Activated T-helper 2 cell treated with anti-CD3 and anti-CD28 coated beads, Interferon-gamma antibody, Interleukin-2, Interleukin-4, amounts not matched to agents 10 μg/mL and 5 μg/mL and 100 μg/mL, durations not matched to agents 14 hours and 24 hours and 36 hours (primary cell): ENCODE measurements around the gene ACOXL. TPM values are rescaled to one million over a fixed set of nuclear protein-coding genes. Genes with fewer than 3 reads are reported as not detected.

ENCODE experiments used
- DNase-seq: peaks from one replicate; pipeline ENCODE4 v3.0.0; 2021; ENCODE audit warnings: low spot score
- H3K27ac Mint-ChIP-seq: one replicate; pipeline ENCODE4 v1.8.0; 2021; ENCODE audit warnings: mixed read lengths
- H3K27me3 Mint-ChIP-seq: one replicate; pipeline ENCODE4 v1.8.0; 2021; ENCODE audit warnings: low read depth, mixed read lengths
- H3K36me3 Mint-ChIP-seq: one replicate; pipeline ENCODE4 v1.8.0; 2021; ENCODE audit warnings: low read depth, mixed read lengths
- H3K4me1 Mint-ChIP-seq: one replicate; pipeline ENCODE4 v1.8.0; 2021; ENCODE audit warnings: low read depth, mixed read lengths
- H3K4me3 Mint-ChIP-seq: one replicate; pipeline ENCODE4 v1.8.0; 2021; ENCODE audit warnings: low read depth, mild to moderate bottlenecking, moderate library complexity, mixed read lengths
- H3K9me3 Mint-ChIP-seq: one replicate; pipeline ENCODE4 v1.8.0; 2021; ENCODE audit warnings: mixed read lengths
- intact Hi-C: fragments of 100-400 bp; cut with micrococcal nuclease; formaldehyde crosslinking; loops from one replicate; pipeline ENCODE4 v1.15.1; 2023
- total RNA-seq: library from RNA; stranded (reverse); gene quantifications from 2 replicates; pipeline ENCODE4 v1.2.3, GENCODE V29; 2022

Gene ACOXL
- total RNA-seq, 1 donor from 2014 or later = 1.6 TPM

DNA sequence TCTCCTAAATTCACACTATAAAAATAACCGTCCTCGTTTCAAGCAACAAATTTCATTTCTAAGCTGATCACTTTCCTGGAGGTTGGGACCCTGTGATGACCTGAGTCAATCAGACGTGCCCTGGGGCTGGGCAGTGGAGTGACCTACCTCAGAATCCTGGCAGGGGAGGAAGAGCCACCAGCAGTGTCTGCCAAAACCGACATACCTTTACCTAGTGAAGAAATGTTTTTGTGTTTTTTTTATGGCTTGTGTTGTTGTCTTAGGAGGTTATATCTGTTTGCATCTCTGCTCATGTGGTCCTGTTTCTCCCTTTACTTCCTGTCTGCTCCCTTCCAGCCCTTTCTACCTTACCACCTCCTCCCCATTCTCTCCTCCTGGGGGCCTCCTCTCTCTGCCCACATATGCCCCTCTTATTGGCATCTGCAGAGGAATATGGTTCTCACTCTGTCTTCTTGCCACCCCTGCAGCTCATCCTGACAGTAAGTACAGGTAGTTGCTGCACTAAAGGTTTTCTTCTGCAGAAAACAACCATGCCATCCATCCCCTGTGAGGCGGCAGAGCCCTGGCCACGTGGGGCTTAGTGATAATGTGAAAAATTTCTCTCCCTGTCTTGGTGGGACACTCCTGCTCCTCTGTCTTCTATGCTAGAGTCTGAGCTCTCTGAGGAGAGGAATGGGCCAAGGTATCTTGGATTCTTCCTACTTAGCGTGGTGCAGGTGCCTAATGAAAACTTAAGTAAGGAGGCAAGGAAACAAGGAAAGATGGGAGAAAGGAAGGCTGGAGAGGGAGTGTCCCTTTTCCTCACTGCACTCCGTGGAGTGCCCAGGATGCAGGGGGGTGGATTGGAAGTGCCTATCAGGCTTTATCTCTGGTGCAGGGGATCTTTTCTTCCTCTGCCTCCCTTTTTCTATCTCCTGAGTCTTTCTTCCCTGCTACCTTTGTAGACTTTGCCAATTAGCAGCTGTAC, 15.4 kb downstream of the ACOXL start:
- peaks cover 58% of the 10 kb centered on the region for H3K4me1 Mint-ChIP-seq
- H3K4me3 Mint-ChIP-seq = peak overlapping the region; percentile 67
- H3K9me3 Mint-ChIP-seq = no peaks in the 10 kb centered on the region
- peak overlapping the region; percentile 52 for H3K27ac Mint-ChIP-seq
- DNase-seq = no peak
- peaks cover 14% of the 10 kb centered on the region for H3K27me3 Mint-ChIP-seq
- no peaks in the 10 kb centered on the region for H3K36me3 Mint-ChIP-seq
- intact Hi-C loops = loop anchor here (1.0 to 5.0 kb wide), 4 partner anchors 70 to 598 kb away; partner anchors contain the start of gene BUB1

- H3K4me1 Mint-ChIP-seq = peaks cover 55% of the 10 kb centered on the region
- peak; percentile 81 for DNase-seq
These were observed 16.1 kb downstream of the ACOXL start for GRCh38 chr2:110748489-110748867.

GRCh38 chr2:110751642-110752041, 19.3 kb downstream of the ACOXL start:
- H3K27me3 Mint-ChIP-seq = peaks cover 15% of the 10 kb centered on the region
- H3K9me3 Mint-ChIP-seq = no peaks in the 10 kb centered on the region
- H3K4me3 Mint-ChIP-seq = no peak overlapping the region
- H3K4me1 Mint-ChIP-seq = peaks cover 37% of the 10 kb centered on the region
- intact Hi-C loops = no loop called here
- no peak overlapping the region for H3K27ac Mint-ChIP-seq
- DNase-seq = no peak
- no peaks in the 10 kb centered on the region for H3K36me3 Mint-ChIP-seq

More at GRCh38 chr2:110748489-110748867, 16.1 kb downstream of the ACOXL start:
- Mint-ChIP-seq H3K36me3 (no peaks in the 10 kb centered on the region), H3K4me3 (peak overlapping the region; percentile 67), H3K27me3 (peaks cover 15% of the 10 kb centered on the region), H3K27ac (peak overlapping the region; percentile 52), H3K9me3 (no peaks in the 10 kb centered on the region)
- intact Hi-C loops = loop anchor here (1.0 to 5.0 kb wide), 4 partner anchors 70 to 598 kb away; partner anchors contain the start of gene BUB1

- peaks cover 27% of the 10 kb centered on the region for H3K27me3 Mint-ChIP-seq
- H3K4me1 Mint-ChIP-seq = peaks cover 26% of the 10 kb centered on the region
- no peak overlapping the region for H3K4me3 Mint-ChIP-seq
- H3K9me3 Mint-ChIP-seq = no peaks in the 10 kb centered on the region
- no peak for DNase-seq
- H3K36me3 Mint-ChIP-seq = no peaks in the 10 kb centered on the region
- no peak overlapping the region for H3K27ac Mint-ChIP-seq
- intact Hi-C loops = no loop called here
These were observed 20.5 kb downstream of the ACOXL start for GRCh38 chr2:110752871-110753270.

DNA sequence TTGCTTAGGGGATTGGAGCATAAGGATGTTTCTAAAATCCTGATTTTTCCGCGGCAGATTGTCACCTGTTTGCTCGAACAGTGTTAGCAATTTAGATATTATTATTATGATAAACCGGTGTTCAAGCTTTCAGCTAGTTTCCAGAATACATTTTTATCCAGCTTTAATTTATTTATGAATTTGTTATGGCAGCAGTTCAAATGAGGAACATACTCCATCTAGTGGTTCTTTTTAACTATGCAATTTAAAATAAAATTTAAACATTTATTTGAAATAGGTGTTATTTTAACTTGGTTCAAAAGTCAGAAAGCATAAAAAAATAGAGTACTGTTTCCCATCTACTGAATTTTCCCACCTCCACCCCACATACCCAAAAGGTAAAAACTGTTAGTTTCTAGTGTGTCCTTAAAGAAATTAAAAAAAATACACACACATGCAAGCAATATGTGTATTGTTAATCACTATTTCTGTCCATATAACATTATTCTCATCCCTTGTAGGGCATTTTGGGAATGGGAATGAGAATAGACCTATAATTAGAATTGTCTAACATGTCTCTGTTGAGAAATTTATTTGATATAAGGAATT, 23.2 kb downstream of the ACOXL start:
- Mint-ChIP-seq H3K27me3 (peaks cover 39% of the 10 kb centered on the region), H3K27ac (no peak overlapping the region), H3K4me1 (peaks cover 8% of the 10 kb centered on the region), H3K9me3 (peaks cover 14% of the 10 kb centered on the region), H3K4me3 (no peak overlapping the region), H3K36me3 (no peaks in the 10 kb centered on the region)
- DNase-seq = no peak
- intact Hi-C loops = no loop called here

GRCh38 chr2:110759411-110759810, 27.0 kb downstream of the ACOXL start:
- intact Hi-C loops = no loop called here
- no peaks in the 10 kb centered on the region for H3K36me3 Mint-ChIP-seq
- no peak overlapping the region for H3K4me3 Mint-ChIP-seq
- peaks cover 52% of the 10 kb centered on the region for H3K27me3 Mint-ChIP-seq
- peaks cover 5% of the 10 kb centered on the region for H3K4me1 Mint-ChIP-seq
- no peak overlapping the region for H3K27ac Mint-ChIP-seq
- peaks cover 14% of the 10 kb centered on the region for H3K9me3 Mint-ChIP-seq
- DNase-seq = no peak

DNA sequence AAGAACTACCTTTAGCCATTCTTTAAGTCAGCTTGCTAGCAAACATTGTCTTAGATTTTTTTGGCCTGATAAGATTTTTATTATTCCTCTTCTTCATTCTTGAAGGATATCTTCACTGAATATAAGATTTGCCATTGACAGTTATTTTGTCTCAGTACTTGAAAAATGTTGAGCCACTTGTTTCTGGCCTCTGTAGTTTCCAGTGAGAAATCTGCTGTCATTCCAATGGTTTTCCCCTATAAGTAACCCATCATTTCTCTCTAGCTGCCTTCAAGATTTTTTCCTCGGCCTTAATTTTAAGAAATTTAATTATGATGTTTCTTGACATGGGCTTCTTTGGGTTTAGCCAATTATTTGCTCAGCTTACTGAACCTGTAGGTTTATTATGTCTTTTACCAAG, 32.6 kb downstream of the ACOXL start:
- intact Hi-C loops = no loop called here

GRCh38 chr2:110766291-110766690, 33.9 kb downstream of the ACOXL start:
- no peak overlapping the region for H3K4me3 Mint-ChIP-seq
- no peaks in the 10 kb centered on the region for H3K9me3 Mint-ChIP-seq
- no peak for DNase-seq
- H3K4me1 Mint-ChIP-seq = no peaks in the 10 kb centered on the region
- H3K27me3 Mint-ChIP-seq = peaks cover 33% of the 10 kb centered on the region
- H3K27ac Mint-ChIP-seq = no peak overlapping the region
- no peaks in the 10 kb centered on the region for H3K36me3 Mint-ChIP-seq
- intact Hi-C loops = no loop called here

More for the DNA sequence above, 32.6 kb downstream of the ACOXL start:
- H3K4me3 Mint-ChIP-seq = no peak overlapping the region
- H3K27ac Mint-ChIP-seq = no peak overlapping the region
- no peak for DNase-seq
- no peaks in the 10 kb centered on the region for H3K9me3 Mint-ChIP-seq
- no peaks in the 10 kb centered on the region for H3K4me1 Mint-ChIP-seq
- peaks cover 36% of the 10 kb centered on the region for H3K27me3 Mint-ChIP-seq
- no peaks in the 10 kb centered on the region for H3K36me3 Mint-ChIP-seq

GRCh38 chr2:110768591-110768990, 36.2 kb downstream of the ACOXL start:
- Mint-ChIP-seq H3K27me3 (peaks cover 19% of the 10 kb centered on the region), H3K4me1 (no peaks in the 10 kb centered on the region), H3K27ac (no peak overlapping the region), H3K36me3 (no peaks in the 10 kb centered on the region), H3K9me3 (no peaks in the 10 kb centered on the region), H3K4me3 (no peak overlapping the region)
- DNase-seq = no peak
- intact Hi-C loops = no loop called here

DNA sequence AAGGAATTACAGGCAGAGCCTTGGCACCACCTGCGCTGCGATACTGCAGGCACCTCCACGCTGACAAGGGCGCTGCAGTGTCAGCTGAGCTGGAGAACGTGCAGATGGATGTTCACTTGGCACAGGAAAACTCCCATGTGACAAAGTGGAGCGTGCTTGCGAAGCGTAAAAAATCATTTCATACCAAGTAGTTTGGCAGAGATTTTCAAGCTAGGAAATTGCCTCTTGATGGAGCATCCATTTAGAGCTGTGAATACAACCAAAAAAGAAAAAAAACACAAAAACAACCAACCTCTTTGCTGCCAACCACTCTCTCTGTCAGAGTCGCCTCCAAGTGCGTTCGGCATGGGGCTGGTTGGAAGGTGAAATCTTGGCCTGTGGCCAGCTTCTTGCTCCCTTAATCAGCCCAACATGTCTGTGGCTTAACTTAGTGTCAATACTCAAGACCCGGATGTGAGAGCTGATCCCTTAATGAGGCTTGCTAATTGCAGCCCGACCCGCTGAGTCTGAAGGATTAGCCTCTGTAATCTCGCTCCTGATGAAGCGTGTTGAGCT, 38.1 kb downstream of the ACOXL start:
- Mint-ChIP-seq H3K9me3 (no peaks in the 10 kb centered on the region), H3K36me3 (no peaks in the 10 kb centered on the region), H3K4me1 (no peaks in the 10 kb centered on the region), H3K27me3 (peaks cover 18% of the 10 kb centered on the region), H3K4me3 (no peak overlapping the region), H3K27ac (no peak overlapping the region)
- intact Hi-C loops = no loop called here
- no peak for DNase-seq

DNA sequence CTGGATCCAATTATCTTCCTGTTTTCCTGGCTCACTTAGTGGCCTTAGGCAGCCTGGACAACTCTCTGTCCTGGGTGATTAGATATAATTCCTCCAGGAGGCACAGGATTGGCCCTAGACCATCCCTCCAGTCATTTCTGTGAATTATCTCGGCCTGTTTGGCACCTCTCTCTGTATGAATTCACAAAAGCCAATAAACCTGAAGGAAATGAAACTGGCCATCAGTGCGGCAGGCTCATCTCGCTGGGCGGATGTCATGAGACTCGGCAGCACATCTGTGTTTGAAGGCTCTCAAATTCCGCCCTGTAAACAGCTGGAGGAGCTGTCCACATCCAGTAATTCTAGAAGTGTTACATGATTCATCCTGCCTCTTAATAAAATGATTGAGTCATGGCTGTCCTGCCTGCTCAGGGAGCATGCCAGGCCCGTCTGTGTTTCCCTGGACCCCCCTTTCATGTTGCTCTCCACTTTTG, 38.6 kb downstream of the ACOXL start:
- H3K36me3 Mint-ChIP-seq = no peaks in the 10 kb centered on the region
- intact Hi-C loops = no loop called here
- H3K4me3 Mint-ChIP-seq = no peak overlapping the region

DNA sequence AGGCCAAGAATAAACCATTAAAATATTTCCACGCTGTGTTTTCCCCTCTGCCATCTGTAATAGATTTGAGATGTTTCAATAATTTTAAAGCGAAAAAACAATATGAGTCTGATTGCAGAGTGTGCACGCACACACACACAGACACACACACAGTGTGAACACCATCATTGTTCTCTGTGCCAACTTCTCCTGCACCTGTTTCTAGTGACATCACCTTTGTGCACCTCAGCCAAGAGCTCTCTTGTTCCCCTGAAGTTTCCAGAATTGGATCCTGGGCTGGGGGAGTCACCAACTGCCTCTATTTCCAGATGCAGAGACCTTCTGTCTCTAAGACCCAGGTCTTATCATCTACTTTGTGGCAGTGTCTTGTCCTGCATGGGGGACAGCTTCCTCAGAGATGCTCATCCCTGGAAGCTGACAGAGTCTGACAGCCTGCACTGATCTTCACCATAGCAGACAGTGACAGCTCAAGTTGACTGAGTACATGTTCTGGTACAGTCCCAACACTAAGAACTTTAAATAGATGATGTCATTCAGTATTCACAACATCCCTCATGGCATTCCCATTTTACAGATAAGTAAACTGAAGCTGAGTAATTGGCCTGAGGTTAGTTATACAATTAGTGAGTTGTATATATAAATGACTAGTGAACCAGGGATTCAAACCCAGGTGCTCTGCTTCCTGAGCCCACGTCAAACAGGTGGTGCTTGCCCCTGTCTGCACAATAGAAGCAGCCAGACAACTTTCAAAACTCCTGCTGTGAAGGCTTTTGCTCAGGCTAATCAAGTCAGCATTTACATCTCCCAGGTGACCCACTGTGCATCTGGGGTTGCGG, 39.4 kb downstream of the ACOXL start:
- Mint-ChIP-seq H3K9me3 (no peaks in the 10 kb centered on the region), H3K4me3 (no peak overlapping the region), H3K4me1 (no peaks in the 10 kb centered on the region), H3K36me3 (no peaks in the 10 kb centered on the region), H3K27ac (no peak overlapping the region), H3K27me3 (peaks cover 22% of the 10 kb centered on the region)
- no peak for DNase-seq
- intact Hi-C loops = no loop called here

More for the DNA sequence above, 38.6 kb downstream of the ACOXL start:
- H3K27ac Mint-ChIP-seq = no peak overlapping the region
- H3K4me1 Mint-ChIP-seq = no peaks in the 10 kb centered on the region
- H3K27me3 Mint-ChIP-seq = peaks cover 16% of the 10 kb centered on the region
- no peak for DNase-seq
- no peaks in the 10 kb centered on the region for H3K9me3 Mint-ChIP-seq
